Keratinocyte (primary cell): ENCODE data around the gene LIMD2. TPM values are rescaled to one million over a fixed set of nuclear protein-coding genes. Genes with fewer than 3 reads are reported as not detected.

Experiments used
- DNase-seq: peaks from one replicate; pipeline ENCODE4 v3.0.0-alpha.2; 2011; ENCODE audit warnings: low read depth, missing footprints, low spot score
- FAIRE-seq: peaks from 2 replicates; lab custom pipeline; 2011; peaks lifted over from hg19 to GRCh38; lab: Jason Lieb, UNC
- H2AFZ ChIP-seq: 2 replicates; pipeline ENCODE4 v1.6.0; 2012; ENCODE audit warnings: low read length, control low read depth, inconsistent platforms; ENCODE audit not compliant: control insufficient read depth
- H3K27ac ChIP-seq: 2 replicates; pipeline ENCODE4 v1.5.1; 2011; ENCODE audit warnings: low read length; ENCODE audit not compliant: control insufficient read depth, insufficient read depth
- H3K27me3 ChIP-seq: 3 replicates; pipeline ENCODE4 v1.6.0; 2011; ENCODE audit warnings: low read length; ENCODE audit not compliant: control insufficient read depth, insufficient read depth; ENCODE audit errors: extremely low read depth
- H3K36me3 ChIP-seq, 2 experiments: 2 replicates in 1 of 2; 3 replicates in 1 of 2; pipeline ENCODE4 v1.5.1; 2011; ENCODE audit warnings: low read length in 2 of 2, mild to moderate bottlenecking in 1 of 2; ENCODE audit not compliant: control insufficient read depth in 2 of 2, insufficient read depth in 2 of 2; ENCODE audit errors: extremely low read depth in 1 of 2
- H3K4me1 ChIP-seq: 3 replicates; pipeline ENCODE4 v1.5.1; 2011; ENCODE audit warnings: low read length; ENCODE audit not compliant: control insufficient read depth, insufficient read depth; ENCODE audit errors: extremely low read depth
- H3K4me2 ChIP-seq: 3 replicates; pipeline ENCODE4 v1.6.0; 2011; ENCODE audit warnings: low read depth, low read length; ENCODE audit not compliant: control insufficient read depth, insufficient read depth; ENCODE audit errors: extremely low read depth
- H3K4me3 ChIP-seq, 3 experiments: fragments of 200-600 bp in 1 of 3; sonication (generic) in 1 of 3; 2 replicates in 2 of 3; 3 replicates in 1 of 3; pipeline ENCODE4 v1.5.1; 2011 to 2016; ENCODE audit warnings: low read length in 3 of 3, mild to moderate bottlenecking in 3 of 3, control low read depth in 2 of 3, inconsistent platforms in 1 of 3, low read depth in 1 of 3, mixed read lengths in 1 of 3, mixed run types in 1 of 3, moderate library complexity in 1 of 3; ENCODE audit not compliant: control insufficient read depth in 2 of 3, insufficient read depth in 2 of 3; ENCODE audit errors: extremely low read depth in 1 of 3
- H3K79me2 ChIP-seq: 2 replicates; pipeline ENCODE4 v1.6.0; 2012; ENCODE audit warnings: low read length; ENCODE audit not compliant: control insufficient read depth, insufficient read depth
- H3K9ac ChIP-seq: 3 replicates; pipeline ENCODE4 v1.6.0; 2011; ENCODE audit warnings: low read length; ENCODE audit not compliant: control insufficient read depth, insufficient read depth; ENCODE audit errors: extremely low read depth
- H3K9me1 ChIP-seq: 3 replicates; pipeline ENCODE4 v1.6.0; 2011; ENCODE audit warnings: low read length; ENCODE audit not compliant: control insufficient read depth, insufficient read depth; ENCODE audit errors: extremely low read depth
- H3K9me3 ChIP-seq: 2 replicates; pipeline ENCODE4 v1.5.1; 2012; ENCODE audit warnings: low read depth, low read length; ENCODE audit not compliant: control insufficient read depth
- H4K20me1 ChIP-seq: 3 replicates; pipeline ENCODE4 v1.6.0; 2011; ENCODE audit warnings: low read length; ENCODE audit not compliant: control insufficient read depth, insufficient read depth; ENCODE audit errors: extremely low read depth
- EZH2 ChIP-seq: IDR thresholded peaks from one replicate; pipeline ENCODE4 v1.6.1; 2012; ENCODE audit warnings: inconsistent platforms, mild to moderate bottlenecking, low read length, moderate library complexity
- dilution Hi-C: fragments of 300-500 bp; cut with MboI; formaldehyde crosslinking; loops from one replicate; pipeline ENCODE4 v1.7.0; 2020; ENCODE audit warnings: low sequenced_read_pairs; ENCODE audit not compliant: extremely low pct_ligation_motif_present
- polyA plus RNA-seq, 5 experiments: library from polyadenylated mRNA; depleted of rRNA in 3 of 5; stranded (reverse) in 3 of 5; stranded (forward) in 1 of 5; unstranded in 1 of 5; fragments of >200 nt; gene quantifications; 1 replicate in 1 of 5; 2 replicates in 3 of 5; 3 replicates in 1 of 5; pipeline versions ENCODE4 v1.2.1 to v1.2.3, GENCODE V29; 2011 to 2012; ENCODE audit warnings: missing spikeins in 2 of 5, low read depth in 1 of 5, low replicate concordance in 1 of 5
- TF ChIP-seq, protein P1 (sequence below), 3 experiments: IDR thresholded peaks in 1 of 3; conservative IDR thresholded peaks in 1 of 3; optimal IDR thresholded peaks in 1 of 3; 2 replicates in 2 of 3; 3 replicates in 1 of 3; pipeline versions ENCODE3 to v1.5.1; 2011; ENCODE audit warnings: low read length in 3 of 3, mild to moderate bottlenecking in 3 of 3, moderate library complexity in 2 of 3, control low read depth in 1 of 3, inconsistent platforms in 1 of 3; ENCODE audit not compliant: insufficient read depth in 2 of 3; ENCODE audit errors: extremely low read depth in 1 of 3

LIMD2 gene
- polyA plus RNA-seq, 1 donor (not counting 4 experiments of a cell fraction or from before 2014, with no cell fraction given) = 1.6 TPM

DNA sequence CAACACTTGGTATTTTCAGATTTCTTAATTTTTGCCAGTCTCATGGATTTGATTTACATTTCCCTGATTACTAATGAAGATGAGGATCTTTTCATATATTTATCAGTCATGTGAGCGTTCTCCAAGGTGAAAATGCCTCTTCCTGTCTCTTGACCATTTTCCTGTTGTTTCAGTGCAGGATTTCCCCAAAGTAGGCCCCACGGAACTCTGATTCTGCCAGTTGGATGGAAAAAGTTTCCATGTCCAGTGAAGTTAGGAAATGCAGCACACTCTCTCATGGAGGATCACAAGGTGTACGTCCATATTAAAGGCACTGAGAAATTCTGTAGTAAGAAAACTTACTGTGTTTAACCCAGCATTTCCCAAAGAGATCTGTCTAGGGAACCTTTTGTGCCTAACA lies 16.5 kb upstream of the LIMD2 start:
- Histone ChIP-seq H3K27me3 (no peaks in the 10 kb centered on the region), H3K27ac (no peak overlapping the region), H3K79me2 (no peaks in the 10 kb centered on the region), H3K4me2 (no peak overlapping the region), H3K9ac (no peak overlapping the region), H3K9me1 (no peaks in the 10 kb centered on the region), H3K4me3 (no peak overlapping the region), H3K36me3 (peaks cover 4 to 5% of the 10 kb centered on the region in 2 experiments), H4K20me1 (no peaks in the 10 kb centered on the region), H3K4me1 (no peaks in the 10 kb centered on the region), H3K9me3 (no peaks in the 10 kb centered on the region), H2AFZ (no peak overlapping the region)
- TF ChIP-seq, protein P1, sequence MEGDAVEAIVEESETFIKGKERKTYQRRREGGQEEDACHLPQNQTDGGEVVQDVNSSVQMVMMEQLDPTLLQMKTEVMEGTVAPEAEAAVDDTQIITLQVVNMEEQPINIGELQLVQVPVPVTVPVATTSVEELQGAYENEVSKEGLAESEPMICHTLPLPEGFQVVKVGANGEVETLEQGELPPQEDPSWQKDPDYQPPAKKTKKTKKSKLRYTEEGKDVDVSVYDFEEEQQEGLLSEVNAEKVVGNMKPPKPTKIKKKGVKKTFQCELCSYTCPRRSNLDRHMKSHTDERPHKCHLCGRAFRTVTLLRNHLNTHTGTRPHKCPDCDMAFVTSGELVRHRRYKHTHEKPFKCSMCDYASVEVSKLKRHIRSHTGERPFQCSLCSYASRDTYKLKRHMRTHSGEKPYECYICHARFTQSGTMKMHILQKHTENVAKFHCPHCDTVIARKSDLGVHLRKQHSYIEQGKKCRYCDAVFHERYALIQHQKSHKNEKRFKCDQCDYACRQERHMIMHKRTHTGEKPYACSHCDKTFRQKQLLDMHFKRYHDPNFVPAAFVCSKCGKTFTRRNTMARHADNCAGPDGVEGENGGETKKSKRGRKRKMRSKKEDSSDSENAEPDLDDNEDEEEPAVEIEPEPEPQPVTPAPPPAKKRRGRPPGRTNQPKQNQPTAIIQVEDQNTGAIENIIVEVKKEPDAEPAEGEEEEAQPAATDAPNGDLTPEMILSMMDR (optimal IDR thresholded peaks at IDR 0.05 in 1 of 3, IDR thresholded peaks at IDR 0.05 in 1 of 3, conservative IDR thresholded peaks at IDR 0.05 in 1 of 3; ENCODE audit: extremely low read depth in 1 of 3, insufficient read depth in 2 of 3, low read length in 3 of 3) = no peak
- no peak for TF ChIP-seq EZH2
- no peak for DNase-seq
- FAIRE-seq = no peak
- dilution Hi-C loops = no loop called here

DNA sequence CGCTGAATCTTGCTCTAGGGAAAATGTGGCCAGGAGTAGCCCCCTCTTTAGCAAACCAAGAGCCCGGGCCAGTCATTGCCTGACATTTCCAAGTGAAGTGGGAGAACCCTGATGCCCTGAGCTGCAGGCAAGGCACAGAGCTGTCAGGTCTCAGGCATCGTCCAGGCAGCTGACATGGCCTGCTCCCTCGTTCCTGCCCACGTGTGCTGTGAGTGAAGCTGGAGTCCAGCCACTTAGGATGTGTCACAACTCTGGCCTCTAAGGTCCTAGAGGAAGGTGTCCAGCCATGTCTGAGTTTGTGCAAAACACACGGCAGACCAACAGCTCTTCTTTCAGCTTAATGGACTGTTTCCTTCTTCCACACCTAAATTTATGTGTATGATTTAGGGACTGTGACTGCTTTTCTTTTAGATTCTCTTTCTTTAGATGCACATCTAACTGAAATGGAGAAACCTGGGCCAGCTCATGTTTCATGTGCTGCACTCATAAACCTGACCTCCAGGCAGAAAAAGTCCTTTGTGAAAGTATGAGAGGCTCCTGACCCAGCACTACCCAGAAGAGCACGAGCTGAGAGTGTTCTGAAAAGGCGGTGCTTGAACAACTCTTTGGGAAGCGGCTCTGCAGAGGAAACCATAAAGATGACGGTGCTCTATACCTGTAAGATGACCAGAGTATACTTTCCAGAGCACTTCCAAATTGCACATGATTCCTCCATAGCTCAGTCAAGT lies 14.8 kb upstream of the LIMD2 start:
- Histone ChIP-seq H3K4me1 (no peaks in the 10 kb centered on the region), H3K9ac (no peak overlapping the region), H3K27me3 (no peaks in the 10 kb centered on the region), H3K9me3 (no peaks in the 10 kb centered on the region), H2AFZ (no peak overlapping the region), H3K4me3 (no peak overlapping the region), H3K4me2 (no peak overlapping the region), H3K9me1 (no peaks in the 10 kb centered on the region), H3K79me2 (no peaks in the 10 kb centered on the region), H3K36me3 (peaks cover 10 to 13% of the 10 kb centered on the region in 2 experiments), H4K20me1 (no peaks in the 10 kb centered on the region), H3K27ac (no peak overlapping the region)
- no peak for DNase-seq
- TF ChIP-seq, protein P1 (optimal IDR thresholded peaks at IDR 0.05 in 1 of 3, IDR thresholded peaks at IDR 0.05 in 1 of 3, conservative IDR thresholded peaks at IDR 0.05 in 1 of 3; ENCODE audit: extremely low read depth in 1 of 3, insufficient read depth in 2 of 3, low read length in 3 of 3) = no peak
- no peak for TF ChIP-seq EZH2
- dilution Hi-C loops = no loop called here
- no peak for FAIRE-seq
